ENCODE measurements around the gene SCML1.

DNA sequence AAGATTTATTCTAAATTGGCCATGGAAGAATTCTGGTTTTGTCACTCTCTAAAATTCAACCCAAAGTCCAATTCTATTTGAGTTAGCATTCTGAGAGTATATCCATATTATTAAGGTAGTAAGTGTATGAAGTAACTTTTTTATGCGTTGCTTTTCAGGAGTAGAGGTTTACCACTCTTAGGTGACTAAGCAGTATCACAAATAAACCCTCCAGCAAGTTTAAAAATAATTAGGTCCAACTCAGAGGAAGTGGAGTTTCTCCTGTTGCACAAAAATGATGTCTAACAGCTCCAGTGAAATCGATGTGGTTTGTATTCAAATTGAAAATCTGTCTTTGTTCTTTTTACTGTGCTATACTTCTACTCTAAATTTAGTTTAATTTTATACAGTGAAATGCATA, 6.6 kb downstream of the SCML1 start:
- TF ChIP-seq, protein P1, sequence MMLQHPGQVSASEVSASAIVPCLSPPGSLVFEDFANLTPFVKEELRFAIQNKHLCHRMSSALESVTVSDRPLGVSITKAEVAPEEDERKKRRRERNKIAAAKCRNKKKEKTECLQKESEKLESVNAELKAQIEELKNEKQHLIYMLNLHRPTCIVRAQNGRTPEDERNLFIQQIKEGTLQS (IDR thresholded peaks at IDR 0.05; ENCODE audit: borderline replicate concordance, extremely low read depth, low read depth, low read length): no peak
- TF ChIP-seq ZZZ3 (IDR thresholded peaks at IDR 0.05; ENCODE audit: control insufficient read depth, insufficient read length, low read depth): no peak
- TF ChIP-seq CHD4 (IDR thresholded peaks at IDR 0.05): no peak
- TF ChIP-seq POLR2A (IDR thresholded peaks at IDR 0.05; ENCODE audit: low read depth, low read length): no peak
- TF ChIP-seq ZSCAN29 (IDR thresholded peaks at IDR 0.05): no peak
- no peak for TF ChIP-seq SUPT20H (IDR thresholded peaks at IDR 0.05; ENCODE audit: borderline replicate concordance, control insufficient read depth, low read depth, low read length)
- TF ChIP-seq ZNF207 (IDR thresholded peaks at IDR 0.05; ENCODE audit: borderline replicate concordance): no peak
- TF ChIP-seq JUND (IDR thresholded peaks at IDR 0.05; ENCODE audit: low read depth, low read length): no peak
- TF ChIP-seq CTCF (IDR thresholded peaks at IDR 0.05 in 2 of 3, conservative IDR thresholded peaks at IDR 0.05 in 1 of 3; ENCODE audit: control insufficient read depth in 2 of 3, extremely low read depth in 1 of 3, insufficient read depth in 1 of 3, low read depth in 3 of 3, low read length in 3 of 3): no peak
